ELR (cell line): ENCODE data around the gene ZNF345.
A peak's percentile ranks its signal among the peaks of the same experiment; 100 is the strongest.

ENCODE experiments used
- DNase-seq: peaks from one replicate; pipeline ENCODE4 v3.0.0-alpha.2; 2015; ENCODE audit warnings: low read depth

Gene ZNF345

DNA sequence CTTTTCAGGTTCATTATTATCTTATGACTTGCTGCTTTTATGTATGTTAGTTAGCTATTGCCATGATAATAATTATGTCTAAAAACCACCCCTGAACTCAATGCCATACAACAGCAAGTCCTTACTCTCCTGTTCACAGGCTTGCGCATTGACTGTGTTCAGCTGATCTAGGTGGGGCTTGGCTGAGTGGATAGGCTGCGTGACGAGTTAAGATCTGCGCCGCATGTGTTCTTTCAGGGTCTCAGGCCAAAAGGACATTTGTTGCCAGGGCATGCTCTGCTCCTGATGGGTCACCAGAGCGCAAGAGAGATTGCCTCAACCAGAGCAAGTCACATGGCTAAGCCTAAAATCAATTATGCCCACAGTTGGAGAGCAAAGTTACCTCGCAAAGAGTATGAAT is 66.3 kb downstream of the ZNF345 start:
- peak; percentile 43 for DNase-seq

DNA sequence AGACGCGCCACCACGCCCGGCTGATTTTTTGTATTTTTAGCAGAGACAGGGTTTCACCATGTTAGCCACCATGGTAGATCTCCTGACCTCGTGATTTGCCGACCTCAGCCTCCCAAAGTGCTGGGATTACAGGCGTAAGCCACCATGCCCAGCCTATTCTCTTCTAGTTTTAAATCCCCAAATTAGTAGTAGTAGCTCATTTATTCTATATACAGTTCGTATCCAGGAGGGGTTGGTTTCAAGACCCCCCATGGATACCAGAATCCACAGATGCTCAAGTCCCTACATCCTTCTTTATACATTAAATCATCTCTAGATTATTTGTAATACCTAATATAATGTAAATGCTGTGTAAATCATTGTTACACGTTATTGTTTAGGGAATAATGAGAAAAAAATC is 67.4 kb downstream of the ZNF345 start:
- no peak for DNase-seq
